IMR-90 (cell line): ENCODE results near the gene POLR1D. TPM values are rescaled to one million over a fixed set of nuclear protein-coding genes. Genes with fewer than 3 reads are reported as not detected.

Source experiments
- ATAC-seq: fragments of 200-7000 bp; cut with Tn5 transposase; 2 replicates; pipeline ENCODE4 v1.9.1; 2020; ENCODE audit warnings: low read depth, mild to moderate bottlenecking, moderate library complexity
- BruUV-seq: library from RNA; stranded (reverse); fragments of 400-500 nt; replicated peaks from 2 replicates; lab custom pipeline; 2021; lab: Mats Ljungman, UMichigan
- CTCF ChIA-PET: fragments of 300-600 bp; formaldehyde crosslinking; extraction: SDS; loops from one replicate; lab custom pipeline; 2021; ENCODE audit warnings: antibody characterized with exemption; lab: Yijun Ruan, JAX
- POLR2A ChIA-PET: fragments of 300-600 bp; sonication (Branson Sonifier 250); formaldehyde crosslinking; loops from one replicate; lab custom pipeline; 2022; ENCODE audit warnings: antibody characterized with exemption; ENCODE audit not compliant: unreplicated experiment; lab: Charles Lee
- DNase-seq: peaks from one replicate; pipeline ENCODE4 v3.0.0; 2013
- H2AFZ ChIP-seq: replicated peaks from 2 replicates; pipeline ENCODE3; 2013; ENCODE audit warnings: low read length, mild to moderate bottlenecking; ENCODE audit not compliant: poor library complexity
- H2AK5ac ChIP-seq: 2 replicates; pipeline ENCODE4 v1.6.1; 2013; ENCODE audit warnings: low read depth, low read length, inconsistent platforms
- H2AK9ac ChIP-seq: replicated peaks from 2 replicates; pipeline ENCODE3; 2013; ENCODE audit warnings: mild to moderate bottlenecking, low read depth, low read length, moderate library complexity; ENCODE audit not compliant: poor library complexity
- H2BK120ac ChIP-seq: 2 replicates; pipeline ENCODE4 v1.6.1; 2013; ENCODE audit warnings: low read depth, low read length, inconsistent platforms
- H2BK15ac ChIP-seq: 3 replicates; pipeline ENCODE4 v1.6.1; 2013; ENCODE audit warnings: low read depth, low read length, inconsistent platforms
- H2BK20ac ChIP-seq: 2 replicates; pipeline ENCODE4 v1.6.1; 2013; ENCODE audit warnings: low read depth, mild to moderate bottlenecking, inconsistent platforms, low read length, moderate library complexity
- H2BK5ac ChIP-seq: 2 replicates; pipeline ENCODE4 v1.6.1; 2013; ENCODE audit warnings: mild to moderate bottlenecking, low read depth, low read length, inconsistent platforms; ENCODE audit not compliant: poor library complexity, severe bottlenecking
- H3K14ac ChIP-seq: replicated peaks from 2 replicates; pipeline ENCODE4 v1.6.1; 2013; ENCODE audit warnings: low read depth, low read length, inconsistent platforms
- H3K18ac ChIP-seq: 2 replicates; pipeline ENCODE4 v1.6.1; 2013; ENCODE audit warnings: low read depth, low read length, control low read depth
- H3K23ac ChIP-seq: 2 replicates; pipeline ENCODE4 v1.6.1; 2013; ENCODE audit warnings: low read depth, low read length, inconsistent platforms
- H3K27ac ChIP-seq: 2 replicates; pipeline ENCODE4 v1.5.1; 2013; ENCODE audit warnings: mild to moderate bottlenecking, control low read depth, low read length; ENCODE audit not compliant: insufficient read depth
- H3K27me3 ChIP-seq: 2 replicates; pipeline ENCODE4 v1.6.1; 2013; ENCODE audit warnings: low read length; ENCODE audit not compliant: control insufficient read depth, insufficient read depth
- H3K36me3 ChIP-seq: 2 replicates; pipeline ENCODE4 v1.6.1; 2013; ENCODE audit warnings: low read length, mixed read lengths; ENCODE audit not compliant: control insufficient read depth, insufficient read depth
- H3K4ac ChIP-seq: 2 replicates; pipeline ENCODE4 v1.6.1; 2013; ENCODE audit warnings: low read depth, low read length, inconsistent platforms
- H3K4me1 ChIP-seq: 2 replicates; pipeline ENCODE4 v1.6.1; 2013; ENCODE audit warnings: low read length, mixed read lengths; ENCODE audit not compliant: control insufficient read depth, insufficient read depth
- H3K4me2 ChIP-seq: 2 replicates; pipeline ENCODE4 v1.6.1; 2013; ENCODE audit warnings: low read depth, mild to moderate bottlenecking, control low read depth, low read length, moderate library complexity
- H3K4me3 ChIP-seq: 2 replicates; pipeline ENCODE4 v1.5.1; 2013; ENCODE audit warnings: low read depth, mild to moderate bottlenecking, control low read depth, low read length, moderate library complexity; ENCODE audit not compliant: insufficient read depth
- H3K56ac ChIP-seq: 2 replicates; pipeline ENCODE4 v1.6.1; 2013; ENCODE audit warnings: low read length, inconsistent platforms; ENCODE audit not compliant: insufficient read depth; ENCODE audit errors: extremely low read depth
- H3K79me1 ChIP-seq, 2 experiments: 2 replicates each; pipeline ENCODE4 v1.6.1; 2013; ENCODE audit warnings: low read length in 2 of 2, inconsistent platforms in 1 of 2, low read depth in 1 of 2
- H3K9ac ChIP-seq: 2 replicates; pipeline ENCODE4 v1.6.1; 2013; ENCODE audit warnings: low read depth, low read length, control low read depth
- H3K9me1 ChIP-seq: 2 replicates; pipeline ENCODE4 v1.6.1; 2013; ENCODE audit warnings: low read length, inconsistent platforms; ENCODE audit not compliant: insufficient read depth
- H3K9me3 ChIP-seq: 2 replicates; pipeline ENCODE4 v1.6.1; 2013; ENCODE audit warnings: low read length; ENCODE audit not compliant: control insufficient read depth, insufficient read depth
- H4K20me1 ChIP-seq: 2 replicates; pipeline ENCODE4 v1.6.1; 2013; ENCODE audit warnings: low read length, inconsistent platforms; ENCODE audit not compliant: insufficient read depth
- H4K5ac ChIP-seq: 2 replicates; pipeline ENCODE4 v1.6.1; 2013; ENCODE audit warnings: mild to moderate bottlenecking, low read depth, low read length, control low read depth
- H4K8ac ChIP-seq, 2 experiments: 2 replicates each; pipeline ENCODE4 v1.6.1; 2013; ENCODE audit warnings: low read depth in 2 of 2, low read length in 2 of 2, control low read depth in 1 of 2, inconsistent platforms in 1 of 2
- H4K91ac ChIP-seq: 2 replicates; pipeline ENCODE4 v1.6.1; 2013; ENCODE audit warnings: low read depth, low read length, inconsistent platforms; ENCODE audit not compliant: insufficient read depth
- BHLHE40 ChIP-seq: fragments of 150-350 bp; IDR thresholded peaks from 2 replicates; pipeline ENCODE4 v1.6.1; 2016; ENCODE audit warnings: mild to moderate bottlenecking, low read depth, low read length
- CEBPB ChIP-seq: IDR thresholded peaks from 2 replicates; pipeline ENCODE4 v1.6.1; 2012; ENCODE audit warnings: low read depth, low read length, improper control_type of control experiment
- CTCF ChIP-seq: conservative IDR thresholded peaks from 2 replicates; pipeline ENCODE4 v1.5.1; 2012; ENCODE audit warnings: mild to moderate bottlenecking, low read depth, low read length, improper control_type of control experiment
- FOS ChIP-seq: fragments of 150-350 bp; IDR thresholded peaks from 2 replicates; pipeline ENCODE4 v1.6.1; 2016; ENCODE audit warnings: low read depth, low read length
- MAFK ChIP-seq: IDR thresholded peaks from 2 replicates; pipeline ENCODE4 v1.6.1; 2012; ENCODE audit warnings: low read depth, low read length, improper control_type of control experiment
- MAZ ChIP-seq: IDR thresholded peaks from 2 replicates; pipeline ENCODE4 v1.6.1; 2012; ENCODE audit warnings: low read depth, mild to moderate bottlenecking, low read length, improper control_type of control experiment, moderate library complexity, borderline replicate concordance
- MXI1 ChIP-seq: IDR thresholded peaks from 2 replicates; pipeline ENCODE4 v1.6.1; 2012; ENCODE audit warnings: low read depth, mild to moderate bottlenecking, low read length, moderate library complexity, borderline replicate concordance
- NFE2L2 ChIP-seq: fragments of 150-350 bp; IDR thresholded peaks from 2 replicates; pipeline ENCODE4 v1.6.1; 2016; ENCODE audit warnings: low read depth, mild to moderate bottlenecking, low read length
- POLR2A ChIP-seq: IDR thresholded peaks from 2 replicates; pipeline ENCODE4 v1.6.1; 2012; ENCODE audit warnings: mild to moderate bottlenecking, low read depth, low read length
- RAD21 ChIP-seq: IDR thresholded peaks from 2 replicates; pipeline ENCODE4 v1.6.1; 2012; ENCODE audit warnings: low read length, improper control_type of control experiment
- RCOR1 ChIP-seq: IDR thresholded peaks from 2 replicates; pipeline ENCODE4 v1.6.1; 2012; ENCODE audit warnings: mild to moderate bottlenecking, low read length, improper control_type of control experiment; ENCODE audit not compliant: insufficient replicate concordance
- SMC3 ChIP-seq: fragments of 150-350 bp; IDR thresholded peaks from 2 replicates; pipeline ENCODE4 v1.6.1; 2016; ENCODE audit warnings: low read depth, mild to moderate bottlenecking, antibody characterized with exemption, low read length, moderate library complexity
- USF2 ChIP-seq: fragments of 150-350 bp; IDR thresholded peaks from 2 replicates; pipeline ENCODE4 v1.6.1; 2017; ENCODE audit warnings: mild to moderate bottlenecking, antibody characterized with exemption, low read length, low read depth
- WGBS, 2 experiments: methylation state at CpG; one replicate each; pipeline versions ENCODE4 v1.1.5 to v1.1.7; 2013; ENCODE audit warnings: missing lambda C conversion rate in 2 of 2; ENCODE audit not compliant: insufficient read length in 1 of 2; ENCODE audit errors: extremely low coverage in 2 of 2; 5-methylcytosine and 5-hydroxymethylcytosine counted together
- dilution Hi-C: fragments of 300-500 bp; cut with HindIII; formaldehyde crosslinking; loops from one replicate; pipeline ENCODE4 v1.14.3; 2018; ENCODE audit warnings: low sequenced_read_pairs; ENCODE audit not compliant: unreplicated experiment
- in situ Hi-C: fragments of 300-500 bp; cut with MboI; formaldehyde crosslinking; loops from 3 replicates; pipeline ENCODE4 v1.14.3; 2019; ENCODE audit warnings: low sequenced_read_pairs, inconsistent platforms, mixed read lengths
- intact Hi-C: fragments of 100-400 bp; cut with micrococcal nuclease; formaldehyde crosslinking; loops from 2 replicates; pipeline ENCODE4 v1.10.0; 2022
- polyA plus RNA-seq, 3 experiments: library from polyadenylated mRNA; depleted of rRNA; stranded (reverse); fragments of >200 nt; gene quantifications; 2 replicates each; pipeline ENCODE4 v1.2.3, GENCODE V29; 2012; ENCODE audit warnings: low replicate concordance in 1 of 3
- total RNA-seq: library from RNA; depleted of rRNA; stranded (reverse); fragments of >200 nt; gene quantifications from 2 replicates; pipeline ENCODE4 v1.2.3, GENCODE V29; 2012
- TF ChIP-seq, protein P1 (sequence below): fragments of 150-350 bp; IDR thresholded peaks from 2 replicates; pipeline ENCODE4 v1.6.1; 2016; ENCODE audit warnings: low read depth, mild to moderate bottlenecking, low read length, moderate library complexity, borderline replicate concordance

POLR1D gene
- total and polyA plus RNA-seq, 2 of the 4 experiments (the other 2 are of a cell fraction): 65.4 to 110 TPM

GRCh38 chr13:27601803-27602202, 19.9 kb upstream of the POLR1D start:
- dilution Hi-C loops: no loop called here
- POLR2A ChIA-PET: no interaction called here
- no peak overlapping the region for H3K56ac ChIP-seq

More at GRCh38 chr13:27601803-27602202, 19.9 kb upstream of the POLR1D start:
- Histone ChIP-seq H3K4me3 (no peak overlapping the region), H3K4me1 (no peaks in the 10 kb centered on the region), H3K23ac (no peak overlapping the region), H3K9me1 (0 out of 2 replicates have a peak, but pooled peaks cover 3% of the 10 kb centered on the region), H4K8ac (no peak overlapping the region), H2BK15ac (no peak overlapping the region), H3K9ac (no peak overlapping the region), H4K91ac (no peak overlapping the region), H2BK5ac (no peak overlapping the region), H2BK20ac (no peak overlapping the region), H3K18ac (no peak overlapping the region), H3K79me1 (peaks cover 10 to 37% of the 10 kb centered on the region in 2 experiments; a peak in 3 of 4 replicates), H3K36me3 (no peaks in the 10 kb centered on the region), H3K14ac (no peak overlapping the region), H2AK5ac (no peak overlapping the region), H3K9me3 (no peaks in the 10 kb centered on the region), H3K27ac (no peak overlapping the region), H3K4me2 (no peak overlapping the region), H4K20me1 (no peaks in the 10 kb centered on the region), H2BK120ac (no peak overlapping the region), H3K4ac (no peak overlapping the region), H2AK9ac (no peak overlapping the region), H2AFZ (no peak overlapping the region), H4K5ac (no peak overlapping the region), H3K27me3 (no peaks in the 10 kb centered on the region)
- CTCF ChIA-PET: interaction anchor here (1.0 kb wide), 1 partner anchor 16 kb away, joined by 3 read pairs; no protein-coding TSS in a partner anchor
- DNase-seq (no peak), ATAC-seq (no peak)
- no TSS peak for BruUV-seq
- WGBS, 2 experiments: 86% methylated on average over 1 of the region's 2 CpGs; no CpG with 5 or more reads in 1 of the 2 experiments
- in situ Hi-C loops: loop anchor here (25.0 kb wide), 1 partner anchor 615 kb away; no protein-coding TSS in a partner anchor
- TF ChIP-seq FOS: no peak
- TF ChIP-seq CTCF: no peak
- TF ChIP-seq USF2: no peak
- TF ChIP-seq, protein P1, sequence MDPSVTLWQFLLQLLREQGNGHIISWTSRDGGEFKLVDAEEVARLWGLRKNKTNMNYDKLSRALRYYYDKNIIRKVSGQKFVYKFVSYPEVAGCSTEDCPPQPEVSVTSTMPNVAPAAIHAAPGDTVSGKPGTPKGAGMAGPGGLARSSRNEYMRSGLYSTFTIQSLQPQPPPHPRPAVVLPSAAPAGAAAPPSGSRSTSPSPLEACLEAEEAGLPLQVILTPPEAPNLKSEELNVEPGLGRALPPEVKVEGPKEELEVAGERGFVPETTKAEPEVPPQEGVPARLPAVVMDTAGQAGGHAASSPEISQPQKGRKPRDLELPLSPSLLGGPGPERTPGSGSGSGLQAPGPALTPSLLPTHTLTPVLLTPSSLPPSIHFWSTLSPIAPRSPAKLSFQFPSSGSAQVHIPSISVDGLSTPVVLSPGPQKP: no peak
- TF ChIP-seq MXI1: no peak
- TF ChIP-seq MAZ: no peak
- TF ChIP-seq RCOR1: no peak
- TF ChIP-seq NFE2L2: no peak
- no peak for TF ChIP-seq SMC3
- TF ChIP-seq BHLHE40: no peak
- TF ChIP-seq MAFK: no peak
- no peak for TF ChIP-seq POLR2A
- no peak for TF ChIP-seq RAD21
- TF ChIP-seq CEBPB: no peak
- intact Hi-C loops: no loop called here
